Neuronal stem cell (in vitro differentiated cells): ENCODE measurements around the gene CNIH3.

ENCODE experiments used
- DNase-seq: peaks from one replicate; pipeline ENCODE4 v3.0.0-alpha.2; 2013; ENCODE audit warnings: low spot score
- H2AFZ ChIP-seq: one replicate; pipeline ENCODE4 v1.6.1; 2013; ENCODE audit warnings: mild to moderate bottlenecking, low read length, inconsistent platforms
- H2AK5ac ChIP-seq: 2 replicates; pipeline ENCODE4 v1.6.1; 2013; ENCODE audit warnings: low read depth, mild to moderate bottlenecking, inconsistent platforms, low read length, moderate library complexity, mixed read lengths
- H2BK120ac ChIP-seq: 2 replicates; pipeline ENCODE4 v1.6.1; 2013; ENCODE audit warnings: low read depth, mild to moderate bottlenecking, inconsistent platforms, low read length, moderate library complexity, mixed read lengths
- H2BK12ac ChIP-seq: one replicate; pipeline ENCODE4 v1.6.1; 2013; ENCODE audit warnings: low read length, inconsistent platforms
- H2BK15ac ChIP-seq: 2 replicates; pipeline ENCODE4 v1.6.1; 2013; ENCODE audit warnings: mild to moderate bottlenecking, low read length, inconsistent platforms, mixed read lengths
- H2BK5ac ChIP-seq: one replicate; pipeline ENCODE4 v1.6.1; 2013; ENCODE audit warnings: inconsistent platforms, mild to moderate bottlenecking, low read length, moderate library complexity
- H3K14ac ChIP-seq: one replicate; pipeline ENCODE4 v1.6.1; 2013; ENCODE audit warnings: low read length, inconsistent platforms
- H3K18ac ChIP-seq: 2 replicates; pipeline ENCODE4 v1.6.1; 2013; ENCODE audit warnings: low read length, inconsistent platforms
- H3K23ac ChIP-seq: 2 replicates; pipeline ENCODE4 v1.6.1; 2013; ENCODE audit warnings: low read depth, mild to moderate bottlenecking, mixed read lengths, low read length, inconsistent platforms; ENCODE audit not compliant: poor library complexity
- H3K27ac ChIP-seq: replicated peaks from 3 replicates; pipeline ENCODE4 v1.5.1; 2013; ENCODE audit warnings: low read length, inconsistent platforms
- H3K27me3 ChIP-seq, 3 experiments: 2 replicates each; pipeline ENCODE4 v1.6.1; 2013; ENCODE audit warnings: low read length in 3 of 3, mild to moderate bottlenecking in 2 of 3, inconsistent platforms in 1 of 3, low read depth in 1 of 3, mixed read lengths in 1 of 3, moderate library complexity in 1 of 3; ENCODE audit not compliant: control insufficient read depth in 3 of 3, insufficient read depth in 3 of 3
- H3K36me3 ChIP-seq, 2 donors: replicated peaks in 1 of 2; 2 replicates each; pipeline ENCODE4 v1.6.1; 2013; ENCODE audit warnings: low read length in 2 of 2; ENCODE audit not compliant: control insufficient read depth in 2 of 2, insufficient read depth in 2 of 2
- H3K4ac ChIP-seq: 2 replicates; pipeline ENCODE4 v1.6.1; 2013; ENCODE audit warnings: inconsistent platforms, mild to moderate bottlenecking, low read length, moderate library complexity
- H3K4me1 ChIP-seq, 2 donors: 1 replicate in 1 of 2; 2 replicates in 1 of 2; pipeline ENCODE4 v1.6.1; 2013; ENCODE audit warnings: low read length in 2 of 2, low read depth in 1 of 2; ENCODE audit not compliant: control insufficient read depth in 2 of 2, insufficient read depth in 1 of 2
- H3K4me2 ChIP-seq: one replicate; pipeline ENCODE4 v1.6.1; 2013; ENCODE audit warnings: mild to moderate bottlenecking, low read length, inconsistent platforms; ENCODE audit not compliant: insufficient read depth, poor library complexity, severe bottlenecking
- H3K4me3 ChIP-seq, 2 donors: 2 replicates each; pipeline ENCODE4 v1.5.1; 2013; ENCODE audit warnings: low read length in 2 of 2, mild to moderate bottlenecking in 2 of 2, inconsistent platforms in 1 of 2, moderate library complexity in 1 of 2
- H3K79me1 ChIP-seq: one replicate; pipeline ENCODE4 v1.6.1; 2013; ENCODE audit warnings: low read depth, mild to moderate bottlenecking, inconsistent platforms, low read length, moderate library complexity
- H3K9ac ChIP-seq: one replicate; pipeline ENCODE4 v1.6.1; 2013; ENCODE audit warnings: mild to moderate bottlenecking, low read depth, low read length, inconsistent platforms; ENCODE audit not compliant: poor library complexity
- H3K9me3 ChIP-seq, 2 donors: replicated peaks in 1 of 2; 2 replicates each; pipeline versions ENCODE3 to v1.6.1; 2013; ENCODE audit warnings: low read length in 2 of 2, mild to moderate bottlenecking in 2 of 2, inconsistent platforms in 1 of 2, low read depth in 1 of 2, mixed read lengths in 1 of 2, moderate library complexity in 1 of 2; ENCODE audit not compliant: control insufficient read depth in 2 of 2, insufficient read depth in 1 of 2
- H4K8ac ChIP-seq: one replicate; pipeline ENCODE4 v1.6.1; 2013; ENCODE audit warnings: low read depth, mild to moderate bottlenecking, inconsistent platforms, low read length, moderate library complexity
- H4K91ac ChIP-seq: one replicate; pipeline ENCODE4 v1.6.1; 2013; ENCODE audit warnings: low read length, low read depth, mild to moderate bottlenecking, inconsistent platforms; ENCODE audit not compliant: poor library complexity
- WGBS, 2 donors: extraction: QIAGEN DNeasy Blood & Tissue Kit; methylation state at CpG; one replicate each; pipeline ENCODE4 v1.1.7; 2013; ENCODE audit warnings: missing lambda C conversion rate in 2 of 2, mixed read lengths in 1 of 2; ENCODE audit not compliant: insufficient read length in 2 of 2, insufficient replicate concordance in 1 of 2; ENCODE audit errors: extremely low coverage in 2 of 2; 5-methylcytosine and 5-hydroxymethylcytosine counted together

CNIH3 gene

GRCh38 chr1:224631462-224632115 is 15.5 kb downstream of the CNIH3 start:
- no CpG with 5 or more reads among the region's 6 CpGs for WGBS, 2 donors
- Histone ChIP-seq H2BK15ac (no peak overlapping the region), H2BK120ac (no peak overlapping the region), H4K91ac (no peak overlapping the region), H2AFZ (no peak overlapping the region), H2BK12ac (no peak overlapping the region), H2AK5ac (no peak overlapping the region), H3K4ac (no peak overlapping the region), H3K23ac (no peak overlapping the region), H2BK5ac (no peak overlapping the region), H3K4me2 (no peak overlapping the region), H3K4me3 (no peak overlapping the region), H3K9me3 (peaks cover 0 to 1% of the 10 kb centered on the region in 2 donors), H3K27me3 (no peaks in the 10 kb centered on the region), H3K4me1 (peaks cover 0 to 8% of the 10 kb centered on the region in 2 donors), H3K27ac (no peak overlapping the region), H3K9ac (no peak overlapping the region), H3K79me1 (no peaks in the 10 kb centered on the region), H4K8ac (no peak overlapping the region), H3K18ac (no peak overlapping the region), H3K14ac (no peak overlapping the region), H3K36me3 (no peaks in the 10 kb centered on the region)
- no peak for DNase-seq

- H2BK120ac ChIP-seq = no peak overlapping the region
- no peak overlapping the region for H3K4me2 ChIP-seq
- H3K27ac ChIP-seq = no peak overlapping the region
- WGBS, 2 donors = no CpG with 5 or more reads among the region's 5 CpGs
- no peak overlapping the region for H2BK5ac ChIP-seq
- no peaks in the 10 kb centered on the region for H3K79me1 ChIP-seq
- H2AFZ ChIP-seq = no peak overlapping the region
- peaks cover 0 to 8% of the 10 kb centered on the region in 2 donors for H3K4me1 ChIP-seq
- H2BK15ac ChIP-seq = no peak overlapping the region
- H4K8ac ChIP-seq = no peak overlapping the region
- H3K36me3 ChIP-seq = no peaks in the 10 kb centered on the region
- H3K4me3 ChIP-seq = no peak overlapping the region
- no peak overlapping the region for H2BK12ac ChIP-seq
- H3K27me3 ChIP-seq = no peaks in the 10 kb centered on the region
- no peak overlapping the region for H4K91ac ChIP-seq
- no peak overlapping the region for H3K18ac ChIP-seq
- H2AK5ac ChIP-seq = no peak overlapping the region
- no peak overlapping the region for H3K9ac ChIP-seq
- no peak overlapping the region for H3K23ac ChIP-seq
- DNase-seq = no peak
- H3K4ac ChIP-seq = no peak overlapping the region
- no peak overlapping the region for H3K14ac ChIP-seq
- no peaks in the 10 kb centered on the region for H3K9me3 ChIP-seq
Measured at GRCh38 chr1:224632381-224632871, 16.3 kb downstream of the CNIH3 start.

GRCh38 chr1:224632921-224633321 is 16.8 kb downstream of the CNIH3 start:
- H2BK5ac ChIP-seq = no peak overlapping the region
- no peak overlapping the region for H3K9ac ChIP-seq
- peak; percentile 29 for DNase-seq
- H3K4me3 ChIP-seq = no peak overlapping the region
- H3K18ac ChIP-seq = no peak overlapping the region
- no peak overlapping the region for H4K8ac ChIP-seq
- no CpG with 5 or more reads among the region's 8 CpGs for WGBS, 2 donors
- H3K4me2 ChIP-seq = no peak overlapping the region
- no peak overlapping the region for H2BK15ac ChIP-seq
- H3K9me3 ChIP-seq = no peaks in the 10 kb centered on the region
- H3K23ac ChIP-seq = no peak overlapping the region
- H3K4me1 ChIP-seq = peaks cover 0 to 6% of the 10 kb centered on the region in 2 donors
- no peak overlapping the region for H4K91ac ChIP-seq
- H3K79me1 ChIP-seq = no peaks in the 10 kb centered on the region
- H3K36me3 ChIP-seq = no peaks in the 10 kb centered on the region
- H3K27me3 ChIP-seq = no peaks in the 10 kb centered on the region
- H2AK5ac ChIP-seq = no peak overlapping the region
- H3K4ac ChIP-seq = no peak overlapping the region
- H2BK12ac ChIP-seq = no peak overlapping the region
- H3K27ac ChIP-seq = no peak overlapping the region
- no peak overlapping the region for H3K14ac ChIP-seq
- no peak overlapping the region for H2BK120ac ChIP-seq
- no peak overlapping the region for H2AFZ ChIP-seq

DNA sequence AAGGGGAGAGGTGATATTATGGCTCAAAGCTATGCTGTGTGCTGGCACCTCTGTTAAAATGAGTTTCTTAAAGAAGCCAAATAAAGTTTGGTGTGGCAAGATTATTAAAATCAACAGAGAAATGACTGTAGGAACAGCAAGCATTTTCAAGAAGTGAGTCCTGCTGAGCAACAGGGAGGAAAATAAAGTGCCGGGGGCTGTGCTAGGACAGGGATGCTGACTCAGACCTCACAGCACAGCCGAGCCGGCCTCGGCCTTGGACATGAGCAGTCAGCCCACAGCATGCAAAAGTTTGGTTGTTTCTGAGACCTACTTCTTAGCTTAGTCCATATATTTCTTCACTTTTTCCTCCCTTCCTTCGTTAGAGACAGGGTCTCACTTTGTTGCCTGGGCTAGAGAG is 19.2 kb downstream of the CNIH3 start:
- Histone ChIP-seq H3K9me3 (no peaks in the 10 kb centered on the region), H2BK15ac (no peak overlapping the region), H3K27ac (no peak overlapping the region), H3K9ac (no peak overlapping the region), H3K36me3 (no peaks in the 10 kb centered on the region), H2AK5ac (no peak overlapping the region), H2BK5ac (no peak overlapping the region), H3K4me3 (no peak overlapping the region), H2BK12ac (no peak overlapping the region), H3K27me3 (peaks cover 0 to 3% (median 0%) of the 10 kb centered on the region in 3 experiments), H3K4me1 (peaks cover 0 to 15% of the 10 kb centered on the region in 2 donors), H2AFZ (no peak overlapping the region), H3K4me2 (no peak overlapping the region), H3K23ac (no peak overlapping the region), H4K91ac (no peak overlapping the region), H3K79me1 (no peaks in the 10 kb centered on the region), H2BK120ac (no peak overlapping the region), H3K18ac (no peak overlapping the region), H3K4ac (no peak overlapping the region), H4K8ac (no peak overlapping the region), H3K14ac (no peak overlapping the region)
- no peak for DNase-seq
- no CpG with 5 or more reads among the region's 5 CpGs for WGBS, 2 donors
